Eye (tissue), 1 donor: ENCODE measurements around the gene HSPA12A.
A peak's percentile ranks its signal among the peaks of the same experiment; 100 is the strongest.

Source experiments
- DNase-seq: peaks from one replicate; pipeline ENCODE4 v3.0.0-alpha.2; 2015

The HSPA12A gene

DNA sequence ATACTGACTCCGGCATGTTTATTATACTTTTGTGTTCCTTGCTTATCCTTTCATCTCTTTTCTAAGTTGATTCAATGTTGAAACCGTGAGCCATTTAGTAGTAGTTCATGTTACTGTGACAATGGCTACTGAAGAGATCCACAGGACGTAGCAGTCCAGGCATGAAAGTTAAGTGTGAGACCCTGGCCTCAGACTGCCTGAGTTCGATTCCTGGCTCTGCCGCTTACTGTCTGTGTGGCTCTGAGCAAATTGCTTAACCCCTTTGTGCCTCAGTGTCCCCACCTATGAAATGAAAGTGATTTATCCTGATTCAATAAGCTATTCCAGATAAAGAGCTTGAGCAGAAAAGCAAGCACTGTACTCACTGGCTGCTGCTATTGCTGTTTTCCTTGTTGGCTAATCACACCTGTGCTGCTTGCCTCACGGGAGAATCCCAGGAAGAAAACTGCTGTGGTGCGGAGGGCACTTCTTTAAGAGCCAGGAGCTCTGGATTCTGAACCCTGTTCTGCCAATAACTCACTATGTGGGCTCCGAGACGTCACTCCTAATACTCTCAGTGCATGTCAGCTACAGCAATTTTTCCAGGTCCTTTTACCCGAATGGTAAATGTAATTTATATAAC lies 83.2 kb downstream of the HSPA12A start:
- DNase-seq = no peak

GRCh38 chr10:116657863-116658551 lies 84.4 kb downstream of the HSPA12A start:
- no peak for DNase-seq

DNA sequence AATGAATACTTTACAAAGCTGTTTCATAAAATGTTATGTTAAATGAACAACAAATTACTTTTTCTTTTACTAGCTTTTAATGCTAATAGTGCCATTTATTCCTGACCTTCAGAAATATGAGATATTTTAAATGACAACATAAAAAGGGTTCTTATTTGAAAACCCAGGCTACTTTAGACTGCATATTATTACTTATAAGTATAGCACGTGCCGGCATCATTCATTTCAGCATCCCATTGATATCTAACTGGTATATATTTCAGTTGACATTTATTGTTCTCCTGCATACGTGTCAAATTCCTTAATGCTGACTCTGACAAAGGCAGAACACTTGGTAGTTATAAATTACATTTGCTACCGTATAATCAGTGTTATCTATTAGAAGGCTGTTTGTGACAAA lies 86.3 kb downstream of the HSPA12A start:
- DNase-seq = no peak

DNA sequence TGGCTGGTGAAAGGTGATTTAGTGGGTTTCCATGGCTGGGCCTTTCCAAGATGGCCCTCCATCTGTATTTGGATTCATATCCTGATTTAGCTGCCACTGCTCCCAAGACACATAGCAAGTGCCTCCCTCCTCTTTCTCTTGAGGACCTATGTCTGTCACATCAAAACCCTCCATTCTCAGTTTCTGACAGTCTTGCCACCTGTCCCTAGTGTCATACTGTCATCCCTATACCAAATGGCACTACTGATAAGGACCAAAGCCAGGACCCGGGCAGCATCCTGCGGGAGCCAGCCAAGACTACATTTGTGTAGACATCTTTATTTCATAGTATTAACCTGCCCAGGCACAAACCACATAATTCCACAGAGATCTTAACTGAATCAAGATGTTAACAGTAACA lies 86.8 kb downstream of the HSPA12A start:
- no peak for DNase-seq

GRCh38 chr10:116654816-116655215 lies 87.5 kb downstream of the HSPA12A start:
- DNase-seq = no peak

DNA sequence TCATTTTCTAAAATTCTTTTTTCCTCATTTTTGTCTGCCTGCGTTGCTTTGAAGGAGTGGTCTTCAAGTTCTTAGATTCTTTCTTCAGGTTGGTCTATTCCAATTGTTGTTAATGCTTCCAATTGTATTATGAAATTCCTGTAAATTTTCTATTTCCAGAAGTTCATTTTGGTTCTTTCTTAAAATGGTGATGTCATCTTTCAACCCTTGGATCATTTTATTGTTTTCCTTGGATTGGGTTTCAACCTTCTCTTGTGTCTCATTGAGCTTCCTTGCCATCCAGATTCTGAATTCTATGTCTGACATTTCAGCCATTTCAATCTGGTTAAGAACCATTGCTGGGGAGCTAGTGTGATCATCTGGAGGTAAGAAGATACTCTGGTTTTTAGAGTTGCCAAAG lies 88.5 kb downstream of the HSPA12A start:
- no peak for DNase-seq

- DNase-seq = no peak
Observed at GRCh38 chr10:116648903-116649302, 93.5 kb downstream of the HSPA12A start.

- no peak for DNase-seq
Observed at GRCh38 chr10:116646502-116646901, 95.9 kb downstream of the HSPA12A start.

GRCh38 chr10:116637830-116638229 lies 104.5 kb downstream of the HSPA12A start:
- DNase-seq = no peak

GRCh38 chr10:116636976-116637375 lies 105.4 kb downstream of the HSPA12A start:
- no peak for DNase-seq

DNA sequence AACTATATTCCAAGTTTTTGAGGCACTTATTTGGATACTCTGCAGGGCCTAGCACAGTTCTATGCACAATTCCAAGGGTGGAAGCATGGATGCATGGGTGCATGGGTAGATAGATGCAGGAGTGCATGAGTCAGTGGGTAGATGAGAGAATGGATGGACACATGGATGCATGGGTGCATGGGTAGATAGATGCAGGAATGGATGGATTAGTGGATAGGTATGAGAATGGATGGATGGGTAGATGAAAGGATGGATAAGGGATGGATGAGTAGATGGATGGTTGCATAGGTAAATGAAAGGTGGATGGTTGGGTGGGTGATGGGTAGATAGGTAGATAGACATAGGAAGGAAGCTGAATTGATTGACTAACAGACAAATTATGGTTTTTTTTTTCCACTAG lies 106.0 kb downstream of the HSPA12A start:
- DNase-seq = no peak

- DNase-seq = no peak
Observed at GRCh38 chr10:116634126-116634975, 108.0 kb downstream of the HSPA12A start.

DNA sequence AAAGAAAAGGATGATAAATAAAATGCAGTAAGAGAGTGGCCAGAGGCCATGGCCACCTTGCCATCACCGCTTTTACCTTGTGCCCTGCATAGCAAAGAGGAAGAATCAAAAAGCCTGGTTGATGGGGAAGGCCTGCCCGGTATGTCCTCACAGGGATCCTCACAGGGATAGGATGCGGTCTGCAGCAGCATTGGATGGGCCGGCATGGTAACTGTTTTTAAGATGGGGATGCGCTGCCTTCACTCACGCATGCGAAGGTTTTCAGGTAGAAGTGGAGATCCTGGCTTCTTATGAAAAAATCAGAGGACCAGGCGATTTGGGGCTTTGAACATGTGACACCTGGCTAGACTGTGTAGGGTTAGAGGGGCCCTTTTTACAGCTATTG lies 109.2 kb downstream of the HSPA12A start:
- no peak for DNase-seq

DNA sequence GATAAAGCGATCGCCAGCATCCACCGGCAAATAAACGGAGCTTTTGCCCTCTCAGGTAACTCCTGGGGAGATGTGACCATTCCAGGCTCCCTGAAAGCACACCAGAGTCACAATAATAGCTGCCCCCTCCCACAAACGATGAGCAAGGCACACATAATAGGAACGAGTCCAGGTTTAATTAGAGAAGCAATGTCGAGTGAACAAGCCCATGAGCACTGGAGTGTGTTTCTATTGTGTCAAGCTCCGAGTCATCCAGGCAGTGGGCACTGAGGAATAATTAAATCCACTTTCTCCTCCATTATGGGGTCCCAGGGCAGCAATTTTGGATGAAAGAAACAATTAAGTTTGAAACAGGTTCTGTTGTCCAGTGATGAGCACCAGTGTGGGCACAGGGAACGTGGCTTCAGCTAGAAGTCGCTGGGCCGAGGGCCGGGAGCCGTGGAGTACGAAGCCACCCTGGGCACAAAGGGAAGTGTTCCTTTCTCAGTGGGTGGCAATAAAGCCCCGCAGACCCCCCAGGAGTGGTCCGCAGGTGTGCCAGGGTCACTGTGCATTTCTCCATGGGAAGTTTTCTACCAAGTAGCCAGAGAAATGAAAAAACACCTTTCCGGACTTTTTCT lies 109.7 kb downstream of the HSPA12A start:
- peak; percentile 53 for DNase-seq

DNA sequence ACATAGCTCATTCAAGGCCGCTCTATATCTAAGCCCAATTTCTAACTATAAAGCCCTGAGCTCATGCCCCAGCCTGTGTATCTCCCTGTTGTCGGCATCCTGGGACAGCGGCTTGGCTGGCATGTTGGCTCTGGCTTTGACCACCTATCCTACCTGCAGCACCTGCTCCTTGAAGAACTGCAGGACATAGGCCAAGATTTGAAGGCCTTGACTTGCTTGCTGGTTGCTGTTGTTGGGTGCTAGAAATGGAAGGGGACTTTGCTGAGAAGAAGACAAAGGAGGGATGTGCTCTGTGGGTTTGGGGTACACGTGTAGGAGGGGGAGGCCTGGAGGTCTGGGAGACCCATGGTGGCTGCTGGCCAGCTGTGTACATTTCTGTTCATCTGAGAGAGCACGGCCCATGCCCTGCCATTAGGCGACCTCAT lies 110.5 kb downstream of the HSPA12A start:
- no peak for DNase-seq

- no peak for DNase-seq
Observed at GRCh38 chr10:116630020-116630419, 112.3 kb downstream of the HSPA12A start.

GRCh38 chr10:116629340-116629739 lies 113.0 kb downstream of the HSPA12A start:
- no peak for DNase-seq

GRCh38 chr10:116627386-116627933 lies 114.9 kb downstream of the HSPA12A start:
- peak; percentile 63 for DNase-seq

DNA sequence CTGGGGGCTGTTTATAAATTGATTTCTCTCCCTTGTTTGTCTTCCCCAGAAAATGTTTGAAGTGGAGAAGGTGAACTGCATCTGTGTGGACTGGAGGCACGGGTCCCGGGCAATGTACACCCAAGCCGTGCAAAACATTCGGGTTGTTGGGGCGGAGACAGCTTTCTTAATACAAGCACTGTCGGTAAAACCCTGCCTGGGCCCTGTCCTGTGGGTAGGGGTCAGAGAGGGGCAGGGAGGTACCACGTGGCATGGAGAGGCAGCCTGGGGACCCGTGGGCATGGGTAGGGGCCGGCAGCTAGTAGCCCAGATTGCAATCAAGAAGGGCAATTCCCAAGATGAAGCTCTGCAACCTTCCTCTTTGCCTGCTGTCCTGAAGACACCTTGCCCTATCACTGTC lies 115.6 kb downstream of the HSPA12A start:
- no peak for DNase-seq

- no peak for DNase-seq
Observed at GRCh38 chr10:116625845-116626244, 116.5 kb downstream of the HSPA12A start.

DNA sequence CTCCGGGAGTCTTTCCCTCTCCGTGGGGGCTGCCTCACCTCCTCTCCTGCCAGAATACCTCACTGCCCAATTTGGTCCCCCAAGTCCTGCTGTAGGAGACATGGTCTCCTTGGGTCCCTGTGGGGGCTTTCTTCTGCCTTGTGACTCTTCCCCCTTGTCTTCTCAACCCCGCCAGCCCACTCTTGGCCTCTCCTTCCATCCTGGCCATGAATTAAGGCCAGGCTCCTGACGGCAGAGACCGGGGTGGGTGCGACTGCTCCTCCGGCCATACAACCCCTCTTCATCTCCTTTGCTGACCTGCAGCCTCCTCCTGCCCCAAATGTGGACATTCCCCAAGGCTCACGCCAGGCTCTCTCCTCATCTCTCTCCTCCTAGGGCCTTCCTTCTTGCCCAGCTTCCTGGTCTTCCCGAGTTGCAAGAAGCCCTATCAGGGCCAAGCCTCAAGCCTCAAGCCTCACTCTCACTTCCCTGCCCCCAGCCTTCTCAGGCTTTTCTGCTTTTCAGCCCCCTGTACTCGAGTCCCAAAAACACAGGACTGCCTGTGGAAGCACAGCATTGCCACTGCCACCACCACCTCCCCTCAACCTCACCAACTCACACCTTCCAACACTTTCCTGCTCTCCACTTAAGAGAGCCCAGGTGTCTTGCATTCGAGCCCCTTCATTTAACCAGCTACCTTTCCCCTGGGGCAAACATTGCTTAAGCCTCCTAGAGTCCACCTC lies 120.3 kb downstream of the HSPA12A start:
- no peak for DNase-seq

- DNase-seq = no peak
Observed at GRCh38 chr10:116621476-116621875, 120.9 kb downstream of the HSPA12A start.
